ENCODE results near the gene CDK10. TPM values are rescaled to one million over a fixed set of nuclear protein-coding genes. Genes with fewer than 3 reads are reported as not detected.

The CDK10 gene
- polyA plus RNA-seq, 3 donors: 16.5 to 107 (median 18.3) TPM

GRCh38 chr16:89716916-89717687 lies 30.6 kb downstream of the CDK10 start:
- Mint-ChIP-seq H3K4me3 (no peak overlapping the region), H3K27ac (peak overlapping the region in 3 of 7 donors; percentile 35 to 87 (median 75)), H3K4me1 (peaks cover 34% of the 10 kb centered on the region), H3K27me3 (ENCODE audit: low read depth in 3 of 3) (peaks cover 6 to 12% (median 10%) of the 10 kb centered on the region in 3 donors), H3K9me3 (peaks cover 0 to 2% (median 0%) of the 10 kb centered on the region in 7 donors), H3K36me3 (peaks cover 6 to 17% of the 10 kb centered on the region in 2 donors)
- no peak overlapping the region for H3K4me3 ChIP-seq (replicated peaks in 1 of 3; ENCODE audit: low read depth in 2 of 3, low read length in 3 of 3)
- H3K36me3 ChIP-seq (replicated peaks in 1 of 2; ENCODE audit: control insufficient read depth in 1 of 2, insufficient read depth in 2 of 2, low read length in 2 of 2): no peaks in the 10 kb centered on the region
- peaks cover 0 to 9% of the 10 kb centered on the region in 2 donors for H3K27me3 ChIP-seq (ENCODE audit: control insufficient read depth in 2 of 2, insufficient read depth in 2 of 2, low read length in 2 of 2)
- no peaks in the 10 kb centered on the region for H3K9me3 ChIP-seq (replicated peaks in 1 of 2; ENCODE audit: control insufficient read depth in 1 of 2, insufficient read depth in 1 of 2, low read length in 2 of 2)
- intact Hi-C loops (cut with micrococcal nuclease): no loop called here
- no peak overlapping the region for H3K27ac ChIP-seq (ENCODE audit: low read depth in 1 of 2, low read length in 2 of 2)
- DNase-seq: no peak
- peaks cover 13% of the 10 kb centered on the region for H3K79me2 ChIP-seq (ENCODE audit: insufficient read depth, low read length)
- H4K20me1 ChIP-seq (ENCODE audit: insufficient read depth, low read length): peaks cover 4% of the 10 kb centered on the region
- TF ChIP-seq, protein P1, sequence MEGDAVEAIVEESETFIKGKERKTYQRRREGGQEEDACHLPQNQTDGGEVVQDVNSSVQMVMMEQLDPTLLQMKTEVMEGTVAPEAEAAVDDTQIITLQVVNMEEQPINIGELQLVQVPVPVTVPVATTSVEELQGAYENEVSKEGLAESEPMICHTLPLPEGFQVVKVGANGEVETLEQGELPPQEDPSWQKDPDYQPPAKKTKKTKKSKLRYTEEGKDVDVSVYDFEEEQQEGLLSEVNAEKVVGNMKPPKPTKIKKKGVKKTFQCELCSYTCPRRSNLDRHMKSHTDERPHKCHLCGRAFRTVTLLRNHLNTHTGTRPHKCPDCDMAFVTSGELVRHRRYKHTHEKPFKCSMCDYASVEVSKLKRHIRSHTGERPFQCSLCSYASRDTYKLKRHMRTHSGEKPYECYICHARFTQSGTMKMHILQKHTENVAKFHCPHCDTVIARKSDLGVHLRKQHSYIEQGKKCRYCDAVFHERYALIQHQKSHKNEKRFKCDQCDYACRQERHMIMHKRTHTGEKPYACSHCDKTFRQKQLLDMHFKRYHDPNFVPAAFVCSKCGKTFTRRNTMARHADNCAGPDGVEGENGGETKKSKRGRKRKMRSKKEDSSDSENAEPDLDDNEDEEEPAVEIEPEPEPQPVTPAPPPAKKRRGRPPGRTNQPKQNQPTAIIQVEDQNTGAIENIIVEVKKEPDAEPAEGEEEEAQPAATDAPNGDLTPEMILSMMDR (IDR thresholded peaks at IDR 0.05): no peak
- H3K9ac ChIP-seq (ENCODE audit: insufficient read depth, low read length, poor library complexity, severe bottlenecking): no peak overlapping the region
- WGBS (ENCODE audit: insufficient coverage): 96% methylated on average over 22 of the region's 29 CpGs
- H3K4me1 ChIP-seq (ENCODE audit: control insufficient read depth in 1 of 2, insufficient read depth in 2 of 2, low read length in 2 of 2): peaks cover 31 to 39% of the 10 kb centered on the region in 2 donors
- no peak overlapping the region for H2AFZ ChIP-seq (ENCODE audit: insufficient read depth, low read depth, low read length, poor library complexity, severe bottlenecking)
- no peak overlapping the region for H3K4me2 ChIP-seq (replicated peaks; ENCODE audit: extremely low read depth, low read length, poor library complexity, severe bottlenecking)

- peaks cover 12% of the 10 kb centered on the region for H4K20me1 ChIP-seq (ENCODE audit: insufficient read depth, low read length)
- intact Hi-C loops (cut with micrococcal nuclease): loop anchor here in 1 of 2 donors (2.0 kb wide), 1 partner anchor 15 kb away; no protein-coding TSS in a partner anchor
- no peak overlapping the region for H3K9ac ChIP-seq (ENCODE audit: insufficient read depth, low read length, poor library complexity, severe bottlenecking)
- peak overlapping the region; percentile 92 for H3K27ac ChIP-seq (ENCODE audit: low read depth in 1 of 2, low read length in 2 of 2)
- H3K4me2 ChIP-seq (replicated peaks; ENCODE audit: extremely low read depth, low read length, poor library complexity, severe bottlenecking): peak overlapping the region; percentile 99
- H3K27me3 ChIP-seq (ENCODE audit: control insufficient read depth in 2 of 2, insufficient read depth in 2 of 2, low read length in 2 of 2): peaks cover 0 to 1% of the 10 kb centered on the region in 2 donors
- peaks cover 0 to under 1% (median 0%) of the 10 kb centered on the region in 7 donors for H3K9me3 Mint-ChIP-seq
- peak overlapping the region in 1 of 2 donors; percentile 48 for H3K4me3 Mint-ChIP-seq
- H3K27ac Mint-ChIP-seq: peak overlapping the region in 6 of 7 donors; percentile 81 to 99 (median 98)
- no peak overlapping the region for H2AFZ ChIP-seq (ENCODE audit: insufficient read depth, low read depth, low read length, poor library complexity, severe bottlenecking)
- H3K4me1 ChIP-seq (ENCODE audit: control insufficient read depth in 1 of 2, insufficient read depth in 2 of 2, low read length in 2 of 2): peaks cover 32 to 39% of the 10 kb centered on the region in 2 donors
- peaks cover 21% of the 10 kb centered on the region for H3K79me2 ChIP-seq (ENCODE audit: insufficient read depth, low read length)
- peak overlapping the region in 1 of 3 experiments; percentile 97 for H3K4me3 ChIP-seq (replicated peaks in 1 of 3; ENCODE audit: low read depth in 2 of 3, low read length in 3 of 3)
- H3K9me3 ChIP-seq (replicated peaks in 1 of 2; ENCODE audit: control insufficient read depth in 1 of 2, insufficient read depth in 1 of 2, low read length in 2 of 2): no peaks in the 10 kb centered on the region
- TF ChIP-seq, protein P1 (IDR thresholded peaks at IDR 0.05): no peak
- WGBS (ENCODE audit: insufficient coverage): 90% methylated on average over 22 of the region's 24 CpGs
- H3K36me3 ChIP-seq (replicated peaks in 1 of 2; ENCODE audit: control insufficient read depth in 1 of 2, insufficient read depth in 2 of 2, low read length in 2 of 2): peaks cover 0 to under 1% of the 10 kb centered on the region in 2 donors
- H3K4me1 Mint-ChIP-seq: peaks cover 35% of the 10 kb centered on the region
- peaks cover 3 to 4% (median 3%) of the 10 kb centered on the region in 3 donors for H3K27me3 Mint-ChIP-seq (ENCODE audit: low read depth in 3 of 3)
- DNase-seq: no peak
- H3K36me3 Mint-ChIP-seq: peaks cover 8 to 21% of the 10 kb centered on the region in 2 donors
Measured at GRCh38 chr16:89717688-89718505, 31.4 kb downstream of the CDK10 start.
